ENCODE data around the gene TMEM178B. TPM values are rescaled to one million over a fixed set of nuclear protein-coding genes. Genes with fewer than 3 reads are reported as not detected.

Gene TMEM178B
- total RNA-seq, 4 donors from 2014 or later = 1.3 to 1.8 (median 1.5) TPM

GRCh38 chr7:141460781-141461715, 387.2 kb downstream of the TMEM178B start:
- in situ Hi-C loops (cut with MboI; ENCODE audit: low sequenced_read_pairs in 4 of 4) = no loop called here
- Histone ChIP-seq H3K4me1 (peaks cover 0 to 7% of the 10 kb centered on the region in 2 donors), H3K27me3 (no peaks in the 10 kb centered on the region), H3K36me3 (no peaks in the 10 kb centered on the region), H3K4me3 (no peak overlapping the region), H3K9me3 (no peaks in the 10 kb centered on the region), H3K27ac (no peak overlapping the region)
- intact Hi-C loops (cut with DNase I; ENCODE audit: low total_unique reads) = no loop called here
- no peak for TF ChIP-seq POLR2A (IDR thresholded peaks at IDR 0.05)
- TF ChIP-seq CTCF (IDR thresholded peaks at IDR 0.05 in 4 of 5, conservative IDR thresholded peaks at IDR 0.05 in 1 of 5) = no peak
- no peak for DNase-seq
- ATAC-seq = no peak

GRCh38 chr7:141461924-141462323, 388.1 kb downstream of the TMEM178B start:
- H3K27me3 ChIP-seq = no peaks in the 10 kb centered on the region
- no peak for DNase-seq
- in situ Hi-C loops (cut with MboI; ENCODE audit: low sequenced_read_pairs in 4 of 4) (no loop called here), intact Hi-C loops (cut with DNase I; ENCODE audit: low total_unique reads) (no loop called here)
- TF ChIP-seq POLR2A (IDR thresholded peaks at IDR 0.05) (no peak), CTCF (IDR thresholded peaks at IDR 0.05 in 4 of 5, conservative IDR thresholded peaks at IDR 0.05 in 1 of 5) (no peak)
- H3K36me3 ChIP-seq = no peaks in the 10 kb centered on the region
- H3K27ac ChIP-seq = no peak overlapping the region
- no peaks in the 10 kb centered on the region for H3K9me3 ChIP-seq
- H3K4me3 ChIP-seq = no peak overlapping the region
- peaks cover 0 to 13% of the 10 kb centered on the region in 2 donors for H3K4me1 ChIP-seq
- ATAC-seq = no peak

GRCh38 chr7:141462958-141463357, 389.1 kb downstream of the TMEM178B start:
- no peak for ATAC-seq
- no peak overlapping the region for H3K27ac ChIP-seq
- DNase-seq = no peak
- no peaks in the 10 kb centered on the region for H3K27me3 ChIP-seq
- no peaks in the 10 kb centered on the region for H3K36me3 ChIP-seq
- TF ChIP-seq POLR2A (IDR thresholded peaks at IDR 0.05) (no peak), CTCF (IDR thresholded peaks at IDR 0.05 in 4 of 5, conservative IDR thresholded peaks at IDR 0.05 in 1 of 5) (no peak)
- in situ Hi-C loops (cut with MboI; ENCODE audit: low sequenced_read_pairs in 4 of 4) = no loop called here
- H3K9me3 ChIP-seq = no peaks in the 10 kb centered on the region
- intact Hi-C loops (cut with DNase I; ENCODE audit: low total_unique reads) = no loop called here
- no peak overlapping the region for H3K4me3 ChIP-seq
- peaks cover 0 to 13% of the 10 kb centered on the region in 2 donors for H3K4me1 ChIP-seq

GRCh38 chr7:141463986-141464385, 390.1 kb downstream of the TMEM178B start:
- Histone ChIP-seq H3K27ac (no peak overlapping the region), H3K9me3 (no peaks in the 10 kb centered on the region), H3K36me3 (no peaks in the 10 kb centered on the region), H3K4me1 (peaks cover 0 to 13% of the 10 kb centered on the region in 2 donors), H3K4me3 (no peak overlapping the region), H3K27me3 (no peaks in the 10 kb centered on the region)
- no peak for TF ChIP-seq POLR2A (IDR thresholded peaks at IDR 0.05)
- no peak for TF ChIP-seq CTCF (IDR thresholded peaks at IDR 0.05 in 4 of 5, conservative IDR thresholded peaks at IDR 0.05 in 1 of 5)
- in situ Hi-C loops (cut with MboI; ENCODE audit: low sequenced_read_pairs in 4 of 4) = no loop called here
- ATAC-seq (no peak), DNase-seq (no peak)
- intact Hi-C loops (cut with DNase I; ENCODE audit: low total_unique reads) = no loop called here
